ENCODE data around the gene DAB2IP. TPM values are rescaled to one million over a fixed set of nuclear protein-coding genes. Genes with fewer than 3 reads are reported as not detected.

Gene DAB2IP
- total RNA-seq, 1 experiment from 2014 or later = 56.3 TPM

GRCh38 chr9:121765021-121765950, 113.9 kb downstream of the DAB2IP start:
- H3K36me3 Mint-ChIP-seq (ENCODE audit: insufficient read depth, unreplicated experiment) = peaks cover 42% of the 10 kb centered on the region
- no TSS peak for BruUV-seq (replicated peaks)

GRCh38 chr9:121766081-121766683, 114.7 kb downstream of the DAB2IP start:
- no TSS peak for BruUV-seq (replicated peaks)
- H3K36me3 Mint-ChIP-seq (ENCODE audit: insufficient read depth, unreplicated experiment) = peaks cover 42% of the 10 kb centered on the region

More at GRCh38 chr9:121765021-121765950, 113.9 kb downstream of the DAB2IP start:
- no peaks in the 10 kb centered on the region for H3K9me3 Mint-ChIP-seq (ENCODE audit: low read depth, unreplicated experiment)
- intact Hi-C loops (cut with micrococcal nuclease; ENCODE audit: unreplicated experiment) = no loop called here
- peaks cover 13% of the 10 kb centered on the region for H3K4me1 Mint-ChIP-seq (ENCODE audit: low read depth, unreplicated experiment)
- DNase-seq = peak; percentile 42
- CTCF ChIA-PET = interaction anchor here (0.6 kb wide), 1 partner anchor 238 kb away, joined by 3 read pairs; no protein-coding TSS in a partner anchor
- H3K27me3 Mint-ChIP-seq (ENCODE audit: unreplicated experiment) = no peaks in the 10 kb centered on the region
- peak overlapping the region; percentile 86 for H3K27ac Mint-ChIP-seq (ENCODE audit: unreplicated experiment)
- TF ChIP-seq CTCF (IDR thresholded peaks at IDR 0.05; ENCODE audit: unreplicated experiment) = peak; percentile 16
- no peak overlapping the region for H3K4me3 Mint-ChIP-seq (ENCODE audit: low read depth, unreplicated experiment)

GRCh38 chr9:121767171-121767769, 115.8 kb downstream of the DAB2IP start:
- CTCF ChIA-PET = no interaction called here
- no TSS peak for BruUV-seq (replicated peaks)
- H3K4me3 Mint-ChIP-seq (ENCODE audit: low read depth, unreplicated experiment) = no peak overlapping the region
- H3K4me1 Mint-ChIP-seq (ENCODE audit: low read depth, unreplicated experiment) = peaks cover 13% of the 10 kb centered on the region
- H3K27ac Mint-ChIP-seq (ENCODE audit: unreplicated experiment) = peak overlapping the region; percentile 16
- DNase-seq = no peak
- no peaks in the 10 kb centered on the region for H3K27me3 Mint-ChIP-seq (ENCODE audit: unreplicated experiment)
- intact Hi-C loops (cut with micrococcal nuclease; ENCODE audit: unreplicated experiment) = no loop called here
- H3K9me3 Mint-ChIP-seq (ENCODE audit: low read depth, unreplicated experiment) = no peaks in the 10 kb centered on the region
- H3K36me3 Mint-ChIP-seq (ENCODE audit: insufficient read depth, unreplicated experiment) = peaks cover 36% of the 10 kb centered on the region
- no peak for TF ChIP-seq CTCF (IDR thresholded peaks at IDR 0.05; ENCODE audit: unreplicated experiment)

More at GRCh38 chr9:121766081-121766683, 114.7 kb downstream of the DAB2IP start:
- no peaks in the 10 kb centered on the region for H3K27me3 Mint-ChIP-seq (ENCODE audit: unreplicated experiment)
- DNase-seq = no peak
- H3K27ac Mint-ChIP-seq (ENCODE audit: unreplicated experiment) = no peak overlapping the region
- H3K4me1 Mint-ChIP-seq (ENCODE audit: low read depth, unreplicated experiment) = peaks cover 13% of the 10 kb centered on the region
- H3K4me3 Mint-ChIP-seq (ENCODE audit: low read depth, unreplicated experiment) = no peak overlapping the region
- CTCF ChIA-PET = no interaction called here
- TF ChIP-seq CTCF (IDR thresholded peaks at IDR 0.05; ENCODE audit: unreplicated experiment) = no peak
- intact Hi-C loops (cut with micrococcal nuclease; ENCODE audit: unreplicated experiment) = no loop called here
- no peaks in the 10 kb centered on the region for H3K9me3 Mint-ChIP-seq (ENCODE audit: low read depth, unreplicated experiment)

GRCh38 chr9:121768416-121769015, 117.1 kb downstream of the DAB2IP start:
- H3K36me3 Mint-ChIP-seq (ENCODE audit: insufficient read depth, unreplicated experiment) = peaks cover 35% of the 10 kb centered on the region
- TF ChIP-seq CTCF (IDR thresholded peaks at IDR 0.05; ENCODE audit: unreplicated experiment) = no peak
- DNase-seq = no peak
- no peak overlapping the region for H3K27ac Mint-ChIP-seq (ENCODE audit: unreplicated experiment)
- CTCF ChIA-PET = no interaction called here
- intact Hi-C loops (cut with micrococcal nuclease; ENCODE audit: unreplicated experiment) = no loop called here
- no peaks in the 10 kb centered on the region for H3K9me3 Mint-ChIP-seq (ENCODE audit: low read depth, unreplicated experiment)
- no peak overlapping the region for H3K4me3 Mint-ChIP-seq (ENCODE audit: low read depth, unreplicated experiment)
- H3K4me1 Mint-ChIP-seq (ENCODE audit: low read depth, unreplicated experiment) = peaks cover 13% of the 10 kb centered on the region
- no peaks in the 10 kb centered on the region for H3K27me3 Mint-ChIP-seq (ENCODE audit: unreplicated experiment)
- no TSS peak for BruUV-seq (replicated peaks)

Data from Calu3 (cell line).